HCT116 (cell line): Measurements from ENCODE around the gene ZNF785.

Experiments used
- CTCF ChIP-seq, 3 experiments: fragments of 200-600 bp in 1 of 3; sonication (generic) in 1 of 3; IDR thresholded peaks in 2 of 3; conservative IDR thresholded peaks in 1 of 3; 2 replicates each; pipeline ENCODE4 v1.5.1; 2012 to 2017; ENCODE audit warnings: low read depth in 2 of 3, low read length in 2 of 3, antibody characterized with exemption in 1 of 3, borderline replicate concordance in 1 of 3, control low read depth in 1 of 3, mild to moderate bottlenecking in 1 of 3, mixed read lengths in 1 of 3, mixed run types in 1 of 3, moderate library complexity in 1 of 3; ENCODE audit not compliant: insufficient read depth in 1 of 3
- EGR1 ChIP-seq: IDR thresholded peaks from 2 replicates; pipeline ENCODE4 v1.6.1; 2012; ENCODE audit warnings: low read depth
- EZH2 ChIP-seq: fragments of 200-600 bp; sonication (generic); IDR thresholded peaks from 2 replicates; pipeline ENCODE4 v1.6.1; 2017; ENCODE audit warnings: antibody characterized with exemption, mixed run types
- JUND ChIP-seq: IDR thresholded peaks from 2 replicates; pipeline ENCODE4 v1.6.1; 2012
- POLR2A ChIP-seq: IDR thresholded peaks from 2 replicates; pipeline ENCODE4 v1.7.0; 2011; ENCODE audit warnings: borderline replicate concordance; ENCODE audit not compliant: insufficient read depth, insufficient read length; ENCODE audit errors: extremely low read depth
- POLR2AphosphoS5 ChIP-seq: IDR thresholded peaks from 2 replicates; pipeline ENCODE4 v1.6.1; 2011; ENCODE audit warnings: mild to moderate bottlenecking, low read depth, low read length, moderate library complexity
- RAD21 ChIP-seq: IDR thresholded peaks from 2 replicates; pipeline ENCODE4 v1.6.1; 2012; ENCODE audit warnings: low read depth, mild to moderate bottlenecking
- REST ChIP-seq: IDR thresholded peaks from 2 replicates; pipeline ENCODE4 v1.6.1; 2012; ENCODE audit warnings: low read depth
- YY1 ChIP-seq: IDR thresholded peaks from 2 replicates; pipeline ENCODE4 v1.6.1; 2011; ENCODE audit warnings: low read length, low read depth, moderate library complexity, mild to moderate bottlenecking; ENCODE audit not compliant: insufficient replicate concordance; ENCODE audit errors: extremely low read depth
- ZFX ChIP-seq: fragments of 450-650 bp; IDR thresholded peaks from 2 replicates; pipeline ENCODE4 v1.6.1; 2017
- ZNF274 ChIP-seq: fragments of 200-500 bp; sonication (Bioruptor generic); IDR thresholded peaks from 2 replicates; pipeline ENCODE4 v1.6.1; 2014; ENCODE audit warnings: mild to moderate bottlenecking, low read depth, low read length, inconsistent platforms
- TF ChIP-seq, protein P1 (sequence below): IDR thresholded peaks from 2 replicates; pipeline ENCODE4 v1.6.1; 2012
- TF ChIP-seq, protein P2 (sequence below): IDR thresholded peaks from 2 replicates; pipeline ENCODE4 v1.6.1; 2012

DNA sequence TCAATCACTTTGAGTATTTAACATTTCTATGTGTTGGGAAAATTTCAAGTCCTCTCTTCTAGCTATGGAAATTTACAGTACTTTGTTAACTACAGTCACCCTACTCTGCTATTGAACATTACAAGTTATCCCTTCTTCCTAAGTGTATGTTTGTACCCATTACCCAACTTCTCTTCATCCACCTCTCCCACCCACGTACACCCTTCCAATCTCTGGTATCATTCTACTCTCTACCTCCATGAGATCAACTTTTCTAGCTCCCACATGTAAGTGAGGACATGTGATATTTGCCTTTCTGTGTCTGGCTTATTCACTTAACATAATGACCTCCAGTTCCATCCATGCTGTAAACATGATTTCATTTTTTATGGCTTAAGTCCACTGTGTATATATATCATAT, 10.8 kb downstream of the ZNF785 start:
- TF ChIP-seq ZFX (no peak), POLR2AphosphoS5 (no peak), POLR2A (no peak), RAD21 (no peak), CTCF (IDR thresholded peaks at IDR 0.05 in 2 of 3, conservative IDR thresholded peaks at IDR 0.05 in 1 of 3; ENCODE audit: borderline replicate concordance in 1 of 3, insufficient read depth in 1 of 3, low read depth in 2 of 3, low read length in 2 of 3) (no peak), EZH2 (no peak), REST (no peak), YY1 (no peak), ZNF274 (no peak), JUND (no peak), EGR1 (no peak)
- TF ChIP-seq, protein P1, sequence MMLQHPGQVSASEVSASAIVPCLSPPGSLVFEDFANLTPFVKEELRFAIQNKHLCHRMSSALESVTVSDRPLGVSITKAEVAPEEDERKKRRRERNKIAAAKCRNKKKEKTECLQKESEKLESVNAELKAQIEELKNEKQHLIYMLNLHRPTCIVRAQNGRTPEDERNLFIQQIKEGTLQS = no peak
- TF ChIP-seq, protein P2, sequence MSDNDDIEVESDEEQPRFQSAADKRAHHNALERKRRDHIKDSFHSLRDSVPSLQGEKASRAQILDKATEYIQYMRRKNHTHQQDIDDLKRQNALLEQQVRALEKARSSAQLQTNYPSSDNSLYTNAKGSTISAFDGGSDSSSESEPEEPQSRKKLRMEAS = no peak
